IPS DF 6.9 (cell line): ENCODE data around the gene STX8.
"Not testable (repeated sequence)": the region's sequence is repeated elsewhere in the genome, so short reads cannot be mapped to it uniquely, and the experiment has no call there.

Source experiments
- DNase-seq: peaks from one replicate; pipeline ENCODE4 v3.0.0-alpha.2; 2013; ENCODE audit warnings: low read depth, low spot score
- H3K27ac ChIP-seq: one replicate; pipeline ENCODE4 v1.5.1; 2013; ENCODE audit warnings: low read length, control low read depth
- H3K27me3 ChIP-seq: 2 replicates; pipeline ENCODE4 v1.6.1; 2013; ENCODE audit warnings: mild to moderate bottlenecking, low read length; ENCODE audit not compliant: control insufficient read depth, insufficient read depth
- H3K36me3 ChIP-seq: 2 replicates; pipeline ENCODE4 v1.6.1; 2013; ENCODE audit warnings: low read length; ENCODE audit not compliant: control insufficient read depth, insufficient read depth
- H3K4me1 ChIP-seq: 2 replicates; pipeline ENCODE4 v1.6.1; 2013; ENCODE audit warnings: low read length; ENCODE audit not compliant: control insufficient read depth, insufficient read depth
- H3K4me3 ChIP-seq: 2 replicates; pipeline ENCODE4 v1.5.1; 2013; ENCODE audit warnings: mild to moderate bottlenecking, low read length
- H3K9me3 ChIP-seq: 2 replicates; pipeline ENCODE4 v1.6.1; 2013; ENCODE audit warnings: low read length, inconsistent platforms; ENCODE audit not compliant: control insufficient read depth, insufficient read depth
- WGBS: extraction: QIAGEN DNeasy Blood & Tissue Kit; methylation state at CpG from one replicate; pipeline ENCODE4 v1.1.7; 2013; ENCODE audit warnings: mixed read lengths, missing lambda C conversion rate; ENCODE audit not compliant: insufficient read length, insufficient coverage; 5-methylcytosine and 5-hydroxymethylcytosine counted together

Gene STX8

GRCh38 chr17:9376177-9376576, 199.4 kb downstream of the STX8 start:
- not testable (repeated sequence) for H3K4me1 ChIP-seq, H3K36me3 ChIP-seq, H3K4me3 ChIP-seq, H3K27ac ChIP-seq, H3K9me3 ChIP-seq, DNase-seq, H3K27me3 ChIP-seq
- WGBS, result no CpG with 5 or more reads among the region's 9 CpGs

DNA sequence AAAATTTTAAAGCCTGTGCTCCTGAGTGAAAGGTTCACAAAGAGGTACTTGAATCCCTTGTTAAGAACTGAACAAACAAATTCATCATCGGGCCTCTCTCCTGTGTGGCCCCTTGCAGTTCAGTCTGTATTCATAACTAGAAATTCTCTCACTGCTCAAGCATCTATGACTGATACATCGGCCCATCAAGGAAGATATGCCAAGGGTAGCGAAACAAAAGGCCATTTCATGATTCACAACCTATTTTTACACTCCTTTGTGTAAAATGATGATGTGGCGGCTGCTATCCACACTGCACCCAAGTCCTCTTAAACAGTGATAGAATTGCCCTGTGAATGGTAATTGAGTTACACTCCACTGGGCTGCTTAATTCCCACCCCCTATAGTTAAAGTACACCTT, 204.6 kb downstream of the STX8 start:
- H3K4me1 ChIP-seq, result 0 out of 2 replicates have a peak, but pooled peaks cover 1% of the 10 kb centered on the region
- H3K27me3 ChIP-seq, result no peaks in the 10 kb centered on the region
- no peak for DNase-seq
- H3K9me3 ChIP-seq, result no peaks in the 10 kb centered on the region
- no peaks in the 10 kb centered on the region for H3K36me3 ChIP-seq
- no peak overlapping the region for H3K4me3 ChIP-seq
- H3K27ac ChIP-seq, result no peak overlapping the region
- no CpG with 5 or more reads among the region's 4 CpGs for WGBS

- no peaks in the 10 kb centered on the region for H3K27me3 ChIP-seq
- H3K4me1 ChIP-seq, result 0 out of 2 replicates have a peak, but pooled peaks cover 1% of the 10 kb centered on the region
- H3K4me3 ChIP-seq, result no peak overlapping the region
- H3K27ac ChIP-seq, result no peak overlapping the region
- WGBS, result no CpG with 5 or more reads among the region's 6 CpGs
- H3K9me3 ChIP-seq, result no peaks in the 10 kb centered on the region
- no peaks in the 10 kb centered on the region for H3K36me3 ChIP-seq
- DNase-seq, result no peak
Measured at GRCh38 chr17:9370467-9370866, 205.2 kb downstream of the STX8 start.

- Histone ChIP-seq H3K27ac (no peak overlapping the region), H3K27me3 (no peaks in the 10 kb centered on the region), H3K4me3 (no peak overlapping the region), H3K4me1 (0 out of 2 replicates have a peak, but pooled peaks cover 1% of the 10 kb centered on the region), H3K36me3 (no peaks in the 10 kb centered on the region), H3K9me3 (no peaks in the 10 kb centered on the region)
- DNase-seq, result no peak
- no CpG with 5 or more reads among the region's 4 CpGs for WGBS
Measured at GRCh38 chr17:9368631-9369030, 207.0 kb downstream of the STX8 start.

- WGBS, result no CpG with 5 or more reads among the region's 2 CpGs
- no peak overlapping the region for H3K4me3 ChIP-seq
- no peaks in the 10 kb centered on the region for H3K27me3 ChIP-seq
- H3K36me3 ChIP-seq, result no peaks in the 10 kb centered on the region
- DNase-seq, result no peak
- H3K4me1 ChIP-seq, result 0 out of 2 replicates have a peak, but pooled peaks cover 1% of the 10 kb centered on the region
- no peak overlapping the region for H3K27ac ChIP-seq
- H3K9me3 ChIP-seq, result no peaks in the 10 kb centered on the region
Measured at GRCh38 chr17:9367156-9367555, 208.5 kb downstream of the STX8 start.

DNA sequence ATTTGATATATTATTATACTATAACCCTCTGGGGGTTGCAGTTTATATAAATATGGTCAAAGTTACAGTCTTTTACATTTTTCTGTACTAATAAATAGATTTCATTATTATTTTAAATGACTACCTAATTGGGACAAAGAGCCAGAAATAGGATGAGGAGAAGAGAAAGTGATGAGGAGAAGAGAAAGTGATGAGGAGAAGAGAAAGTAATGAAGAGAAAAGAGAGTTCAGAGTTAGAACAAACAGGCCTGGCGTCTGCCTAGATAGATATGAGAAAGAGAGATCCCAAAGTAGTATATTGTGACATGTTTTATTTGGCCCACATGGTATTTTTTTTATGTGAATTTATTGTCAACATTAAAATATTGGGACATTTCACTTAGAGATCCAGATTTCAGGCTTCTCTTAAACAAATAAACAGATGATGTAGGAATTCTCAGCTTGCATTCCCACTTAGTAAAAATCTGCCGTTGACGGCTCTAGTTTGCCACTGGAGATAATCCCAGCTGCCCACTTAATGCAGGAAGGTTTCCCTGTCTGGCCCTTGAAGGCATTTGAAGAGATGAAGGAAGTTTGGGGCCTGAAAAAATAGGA, 210.7 kb downstream of the STX8 start:
- no peak overlapping the region for H3K4me3 ChIP-seq
- no peak overlapping the region for H3K27ac ChIP-seq
- no CpG with 5 or more reads among the region's 3 CpGs for WGBS
- H3K36me3 ChIP-seq, result no peaks in the 10 kb centered on the region
- H3K9me3 ChIP-seq, result no peaks in the 10 kb centered on the region
- H3K4me1 ChIP-seq, result no peaks in the 10 kb centered on the region
- H3K27me3 ChIP-seq, result no peaks in the 10 kb centered on the region
- no peak for DNase-seq

- no peak for DNase-seq
- H3K27me3 ChIP-seq, result no peaks in the 10 kb centered on the region
- H3K36me3 ChIP-seq, result no peaks in the 10 kb centered on the region
- H3K27ac ChIP-seq, result no peak overlapping the region
- no CpG with 5 or more reads among the region's 13 CpGs for WGBS
- no peaks in the 10 kb centered on the region for H3K9me3 ChIP-seq
- no peak overlapping the region for H3K4me3 ChIP-seq
- no peaks in the 10 kb centered on the region for H3K4me1 ChIP-seq
Measured at GRCh38 chr17:9363440-9364350, 211.9 kb downstream of the STX8 start.

GRCh38 chr17:9361188-9361955, 214.2 kb downstream of the STX8 start:
- Histone ChIP-seq H3K36me3 (no peaks in the 10 kb centered on the region), H3K4me1 (no peaks in the 10 kb centered on the region), H3K27me3 (no peaks in the 10 kb centered on the region), H3K27ac (no peak overlapping the region), H3K4me3 (no peak overlapping the region), H3K9me3 (no peaks in the 10 kb centered on the region)
- WGBS, result no CpG with 5 or more reads among the region's 7 CpGs
- DNase-seq, result no peak

GRCh38 chr17:9360677-9361081, 214.9 kb downstream of the STX8 start:
- H3K27me3 ChIP-seq, result no peaks in the 10 kb centered on the region
- H3K9me3 ChIP-seq, result no peaks in the 10 kb centered on the region
- WGBS, result no CpG with 5 or more reads among the region's 13 CpGs
- no peak for DNase-seq
- no peaks in the 10 kb centered on the region for H3K4me1 ChIP-seq
- no peak overlapping the region for H3K4me3 ChIP-seq
- no peak overlapping the region for H3K27ac ChIP-seq
- no peaks in the 10 kb centered on the region for H3K36me3 ChIP-seq

GRCh38 chr17:9356488-9356911, 219.1 kb downstream of the STX8 start:
- H3K9me3 ChIP-seq, result no peaks in the 10 kb centered on the region
- H3K4me3 ChIP-seq, result no peak overlapping the region
- H3K27me3 ChIP-seq, result no peaks in the 10 kb centered on the region
- H3K27ac ChIP-seq, result no peak overlapping the region
- H3K4me1 ChIP-seq, result no peaks in the 10 kb centered on the region
- WGBS, result no CpG with 5 or more reads among the region's 3 CpGs
- no peak for DNase-seq
- H3K36me3 ChIP-seq, result no peaks in the 10 kb centered on the region
